ENCODE data around the gene SMAGP.

SMAGP gene

GRCh38 chr12:51246254-51246853 lies 23.9 kb downstream of the SMAGP start:
- Histone ChIP-seq H3K4me3 (ENCODE audit: control insufficient read depth in 1 of 7, extremely low read depth in 1 of 7, insufficient read depth in 4 of 7, low read depth in 2 of 7, low read length in 6 of 7) (peak overlapping the region in 4 of 7 experiments; percentile 1 to 56 (median 39)), H3K36me3 (ENCODE audit: control insufficient read depth in 4 of 4, insufficient read depth in 4 of 4, low read length in 3 of 4) (peaks cover 5 to 30% (median 16%) of the 10 kb centered on the region in 4 experiments)

GRCh38 chr12:51245476-51246253 lies 24.6 kb downstream of the SMAGP start:
- peaks cover 7 to 37% (median 23%) of the 10 kb centered on the region in 4 experiments for H3K36me3 ChIP-seq (ENCODE audit: control insufficient read depth in 4 of 4, insufficient read depth in 4 of 4, low read length in 3 of 4)

More at GRCh38 chr12:51246254-51246853, 23.9 kb downstream of the SMAGP start:
- WGBS (ENCODE audit: insufficient coverage) = 10% methylated on average over 2 of the region's 7 CpGs
- ChIA-PET POLR2A (no interaction called here), CTCF (interaction anchor here (1.1 kb wide), 1 partner anchor 16 kb away, joined by 4 read pairs; no protein-coding TSS in a partner anchor)
- DNase-seq = peak; percentile 71 to 80 (median 75)
- H3K9me3 ChIP-seq (ENCODE audit: control extremely low read depth in 1 of 5, control insufficient read depth in 4 of 5, insufficient read depth in 2 of 5, low read depth in 1 of 5, low read length in 4 of 5) = no peaks in the 10 kb centered on the region
- H3K4me1 ChIP-seq (ENCODE audit: control extremely low read depth in 1 of 4, control insufficient read depth in 4 of 4, insufficient read depth in 4 of 4, low read length in 3 of 4) = peaks cover 17 to 43% (median 26%) of the 10 kb centered on the region in 4 experiments
- H3K27me3 ChIP-seq (replicated peaks in 2 of 5; ENCODE audit: control insufficient read depth in 4 of 5, insufficient read depth in 5 of 5, low read length in 4 of 5) = no peaks in the 10 kb centered on the region
- H3K27ac ChIP-seq (ENCODE audit: insufficient read depth in 1 of 2, low read depth in 1 of 2, low read length in 2 of 2, poor library complexity in 1 of 2, severe bottlenecking in 2 of 2) = peak overlapping the region in 1 of 2 experiments; percentile 50

GRCh38 chr12:51244269-51244668 lies 25.9 kb downstream of the SMAGP start:
- 83% methylated on average over 4 of the region's 4 CpGs for WGBS (ENCODE audit: insufficient coverage)
- Histone ChIP-seq H3K36me3 (ENCODE audit: control insufficient read depth in 4 of 4, insufficient read depth in 4 of 4, low read length in 3 of 4) (peaks cover 7 to 44% (median 28%) of the 10 kb centered on the region in 4 experiments), H3K27me3 (replicated peaks in 2 of 5; ENCODE audit: control insufficient read depth in 4 of 5, insufficient read depth in 5 of 5, low read length in 4 of 5) (no peaks in the 10 kb centered on the region), H3K4me1 (ENCODE audit: control extremely low read depth in 1 of 4, control insufficient read depth in 4 of 4, insufficient read depth in 4 of 4, low read length in 3 of 4) (peaks cover 22 to 61% (median 36%) of the 10 kb centered on the region in 4 experiments), H3K4me3 (ENCODE audit: control insufficient read depth in 1 of 7, extremely low read depth in 1 of 7, insufficient read depth in 4 of 7, low read depth in 2 of 7, low read length in 6 of 7) (no peak overlapping the region), H3K27ac (ENCODE audit: insufficient read depth in 1 of 2, low read depth in 1 of 2, low read length in 2 of 2, poor library complexity in 1 of 2, severe bottlenecking in 2 of 2) (no peak overlapping the region), H3K9me3 (ENCODE audit: control extremely low read depth in 1 of 5, control insufficient read depth in 4 of 5, insufficient read depth in 2 of 5, low read depth in 1 of 5, low read length in 4 of 5) (no peaks in the 10 kb centered on the region)
- ChIA-PET CTCF (interaction anchor here (0.9 to 3.4 kb wide), 4 partner anchors 25 to 227 kb away, joined by 3 to 10 read pairs (median 4); no protein-coding TSS in a partner anchor), POLR2A (interaction anchor here (0.8 to 1.1 kb wide), 2 partner anchors 8 to 97 kb away, joined by 3 read pairs; no protein-coding TSS in a partner anchor)
- no peak for DNase-seq

More at GRCh38 chr12:51245476-51246253, 24.6 kb downstream of the SMAGP start:
- peak in 1 of 3 donors; percentile 24 for DNase-seq
- Histone ChIP-seq H3K27me3 (replicated peaks in 2 of 5; ENCODE audit: control insufficient read depth in 4 of 5, insufficient read depth in 5 of 5, low read length in 4 of 5) (no peaks in the 10 kb centered on the region), H3K4me3 (ENCODE audit: control insufficient read depth in 1 of 7, extremely low read depth in 1 of 7, insufficient read depth in 4 of 7, low read depth in 2 of 7, low read length in 6 of 7) (peak overlapping the region in 2 of 7 experiments; percentile 1 to 55), H3K9me3 (ENCODE audit: control extremely low read depth in 1 of 5, control insufficient read depth in 4 of 5, insufficient read depth in 2 of 5, low read depth in 1 of 5, low read length in 4 of 5) (no peaks in the 10 kb centered on the region), H3K4me1 (ENCODE audit: control extremely low read depth in 1 of 4, control insufficient read depth in 4 of 4, insufficient read depth in 4 of 4, low read length in 3 of 4) (peaks cover 17 to 50% (median 27%) of the 10 kb centered on the region in 4 experiments), H3K27ac (ENCODE audit: insufficient read depth in 1 of 2, low read depth in 1 of 2, low read length in 2 of 2, poor library complexity in 1 of 2, severe bottlenecking in 2 of 2) (peak overlapping the region in 1 of 2 experiments; percentile 50)
- WGBS (ENCODE audit: insufficient coverage) = 95% methylated on average over 10 of the region's 11 CpGs
- ChIA-PET POLR2A (no interaction called here), CTCF (interaction anchor here (1.0 to 1.1 kb wide), 2 partner anchors 17 to 22 kb away, joined by 4 read pairs; no protein-coding TSS in a partner anchor)

GRCh38 chr12:51242876-51243275 lies 27.3 kb downstream of the SMAGP start:
- Histone ChIP-seq H3K27me3 (replicated peaks in 2 of 5; ENCODE audit: control insufficient read depth in 4 of 5, insufficient read depth in 5 of 5, low read length in 4 of 5) (no peaks in the 10 kb centered on the region), H3K4me1 (ENCODE audit: control extremely low read depth in 1 of 4, control insufficient read depth in 4 of 4, insufficient read depth in 4 of 4, low read length in 3 of 4) (peaks cover 22 to 64% (median 37%) of the 10 kb centered on the region in 4 experiments), H3K4me3 (ENCODE audit: control insufficient read depth in 1 of 7, extremely low read depth in 1 of 7, insufficient read depth in 4 of 7, low read depth in 2 of 7, low read length in 6 of 7) (no peak overlapping the region), H3K36me3 (ENCODE audit: control insufficient read depth in 4 of 4, insufficient read depth in 4 of 4, low read length in 3 of 4) (peaks cover 7 to 44% (median 28%) of the 10 kb centered on the region in 4 experiments), H3K27ac (ENCODE audit: insufficient read depth in 1 of 2, low read depth in 1 of 2, low read length in 2 of 2, poor library complexity in 1 of 2, severe bottlenecking in 2 of 2) (no peak overlapping the region), H3K9me3 (ENCODE audit: control extremely low read depth in 1 of 5, control insufficient read depth in 4 of 5, insufficient read depth in 2 of 5, low read depth in 1 of 5, low read length in 4 of 5) (no peaks in the 10 kb centered on the region)
- ChIA-PET POLR2A (interaction anchor here (1.1 kb wide), 1 partner anchor 10 kb away, joined by 3 read pairs; no protein-coding TSS in a partner anchor), CTCF (interaction anchor here (0.7 to 3.4 kb wide), 3 partner anchors 24 to 99 kb away, joined by 3 to 10 read pairs (median 4); no protein-coding TSS in a partner anchor)
- no peak for DNase-seq
- WGBS (ENCODE audit: insufficient coverage) = 78% methylated on average over 7 of the region's 7 CpGs

- POLR2A ChIA-PET = no interaction called here
- Histone ChIP-seq H3K27me3 (replicated peaks in 2 of 5; ENCODE audit: control insufficient read depth in 4 of 5, insufficient read depth in 5 of 5, low read length in 4 of 5) (no peaks in the 10 kb centered on the region), H3K4me3 (ENCODE audit: control insufficient read depth in 1 of 7, extremely low read depth in 1 of 7, insufficient read depth in 4 of 7, low read depth in 2 of 7, low read length in 6 of 7) (no peak overlapping the region), H3K4me1 (ENCODE audit: control extremely low read depth in 1 of 4, control insufficient read depth in 4 of 4, insufficient read depth in 4 of 4, low read length in 3 of 4) (peaks cover 19 to 57% (median 31%) of the 10 kb centered on the region in 4 experiments), H3K9me3 (ENCODE audit: control extremely low read depth in 1 of 5, control insufficient read depth in 4 of 5, insufficient read depth in 2 of 5, low read depth in 1 of 5, low read length in 4 of 5) (no peaks in the 10 kb centered on the region), H3K36me3 (ENCODE audit: control insufficient read depth in 4 of 4, insufficient read depth in 4 of 4, low read length in 3 of 4) (peaks cover 7 to 44% (median 28%) of the 10 kb centered on the region in 4 experiments), H3K27ac (ENCODE audit: insufficient read depth in 1 of 2, low read depth in 1 of 2, low read length in 2 of 2, poor library complexity in 1 of 2, severe bottlenecking in 2 of 2) (peak overlapping the region in 1 of 2 experiments; percentile 10)
- CTCF ChIA-PET = interaction anchor here (3.4 kb wide), 1 partner anchor 99 kb away, joined by 10 read pairs; no protein-coding TSS in a partner anchor
- 74% methylated on average over 3 of the region's 7 CpGs for WGBS (ENCODE audit: insufficient coverage)
- no peak for DNase-seq
Observed at GRCh38 chr12:51242120-51242519, 28.1 kb downstream of the SMAGP start.

- POLR2A ChIA-PET = no interaction called here
- H3K27me3 ChIP-seq (replicated peaks in 2 of 5; ENCODE audit: control insufficient read depth in 4 of 5, insufficient read depth in 5 of 5, low read length in 4 of 5) = no peaks in the 10 kb centered on the region
- peaks cover 9 to 46% (median 21%) of the 10 kb centered on the region in 4 experiments for H3K4me1 ChIP-seq (ENCODE audit: control extremely low read depth in 1 of 4, control insufficient read depth in 4 of 4, insufficient read depth in 4 of 4, low read length in 3 of 4)
- no peak overlapping the region for H3K27ac ChIP-seq (ENCODE audit: insufficient read depth in 1 of 2, low read depth in 1 of 2, low read length in 2 of 2, poor library complexity in 1 of 2, severe bottlenecking in 2 of 2)
- no peaks in the 10 kb centered on the region for H3K9me3 ChIP-seq (ENCODE audit: control extremely low read depth in 1 of 5, control insufficient read depth in 4 of 5, insufficient read depth in 2 of 5, low read depth in 1 of 5, low read length in 4 of 5)
- no peak for DNase-seq
- CTCF ChIA-PET = interaction anchor here (0.6 to 3.0 kb wide), 6 partner anchors 8 to 157 kb away, joined by 3 to 10 read pairs (median 4); partner anchors contain the start of gene POU6F1
- WGBS (ENCODE audit: insufficient coverage) = 100% methylated on average over 1 of the region's 2 CpGs
- H3K36me3 ChIP-seq (ENCODE audit: control insufficient read depth in 4 of 4, insufficient read depth in 4 of 4, low read length in 3 of 4) = peaks cover 7 to 44% (median 28%) of the 10 kb centered on the region in 4 experiments
- H3K4me3 ChIP-seq (ENCODE audit: control insufficient read depth in 1 of 7, extremely low read depth in 1 of 7, insufficient read depth in 4 of 7, low read depth in 2 of 7, low read length in 6 of 7) = no peak overlapping the region
Observed at GRCh38 chr12:51240971-51241370, 29.2 kb downstream of the SMAGP start.
